ENCODE data around the gene HKDC1. TPM values are rescaled to one million over a fixed set of nuclear protein-coding genes. Genes with fewer than 3 reads are reported as not detected.

Gene HKDC1
- total RNA-seq, 1 donor from 2014 or later: 2.5 TPM

GRCh38 chr10:69211524-69211923 lies 8.6 kb upstream of the HKDC1 start:
- H3K27me3 ChIP-seq: no peaks in the 10 kb centered on the region
- H3K36me3 ChIP-seq: peaks cover 0 to 18% of the 10 kb centered on the region in 2 donors
- no peak overlapping the region for H3K4me3 ChIP-seq
- no peak for DNase-seq (ENCODE audit: extremely low spot score in 2 of 2)
- no peaks in the 10 kb centered on the region for H3K9me3 ChIP-seq
- H3K27ac ChIP-seq: no peak overlapping the region
- TF ChIP-seq POLR2AphosphoS5 (IDR thresholded peaks at IDR 0.05; ENCODE audit: insufficient read depth in 1 of 2, low read depth in 1 of 2): no peak
- no peak for TF ChIP-seq POLR2A (IDR thresholded peaks at IDR 0.05)
- TF ChIP-seq CTCF (IDR thresholded peaks at IDR 0.05): no peak
- intact Hi-C loops (cut with DNase I): no loop called here
- peaks cover 4% of the 10 kb centered on the region for H3K4me1 ChIP-seq

- Histone ChIP-seq H3K4me3 (no peak overlapping the region), H3K4me1 (peaks cover 6% of the 10 kb centered on the region), H3K27me3 (no peaks in the 10 kb centered on the region), H3K36me3 (peaks cover 0 to under 1% of the 10 kb centered on the region in 2 donors), H3K9me3 (no peaks in the 10 kb centered on the region), H3K27ac (no peak overlapping the region)
- intact Hi-C loops (cut with DNase I): no loop called here
- no peak for TF ChIP-seq POLR2A (IDR thresholded peaks at IDR 0.05)
- TF ChIP-seq CTCF (IDR thresholded peaks at IDR 0.05): no peak
- no peak for TF ChIP-seq POLR2AphosphoS5 (IDR thresholded peaks at IDR 0.05; ENCODE audit: insufficient read depth in 1 of 2, low read depth in 1 of 2)
- no peak for DNase-seq (ENCODE audit: extremely low spot score in 2 of 2)
These were observed 6.4 kb upstream of the HKDC1 start for GRCh38 chr10:69213591-69214311.

- no peak for TF ChIP-seq CTCF (IDR thresholded peaks at IDR 0.05)
- no peak for TF ChIP-seq POLR2AphosphoS5 (IDR thresholded peaks at IDR 0.05; ENCODE audit: insufficient read depth in 1 of 2, low read depth in 1 of 2)
- TF ChIP-seq POLR2A (IDR thresholded peaks at IDR 0.05): no peak
- no peak for DNase-seq (ENCODE audit: extremely low spot score in 2 of 2)
- Histone ChIP-seq H3K27me3 (no peaks in the 10 kb centered on the region), H3K27ac (no peak overlapping the region), H3K4me3 (no peak overlapping the region), H3K36me3 (no peaks in the 10 kb centered on the region), H3K4me1 (peaks cover 6% of the 10 kb centered on the region), H3K9me3 (no peaks in the 10 kb centered on the region)
- intact Hi-C loops (cut with DNase I): no loop called here
These were observed 5.4 kb upstream of the HKDC1 start for GRCh38 chr10:69214666-69215131.

GRCh38 chr10:69215405-69216171 lies 4.5 kb upstream of the HKDC1 start:
- peaks cover 6% of the 10 kb centered on the region for H3K4me1 ChIP-seq
- no peaks in the 10 kb centered on the region for H3K36me3 ChIP-seq
- H3K9me3 ChIP-seq: no peaks in the 10 kb centered on the region
- H3K27me3 ChIP-seq: no peaks in the 10 kb centered on the region
- no peak for DNase-seq (ENCODE audit: extremely low spot score in 2 of 2)
- H3K27ac ChIP-seq: no peak overlapping the region
- TF ChIP-seq CTCF (IDR thresholded peaks at IDR 0.05) (no peak), POLR2AphosphoS5 (IDR thresholded peaks at IDR 0.05; ENCODE audit: insufficient read depth in 1 of 2, low read depth in 1 of 2) (no peak), POLR2A (IDR thresholded peaks at IDR 0.05) (no peak)
- intact Hi-C loops (cut with DNase I): no loop called here
- H3K4me3 ChIP-seq: no peak overlapping the region

All from vagina (tissue), 2 donors.